H9 (cell line): Measurements from ENCODE around the gene ANTXR2. TPM values are rescaled to one million over a fixed set of nuclear protein-coding genes. Genes with fewer than 3 reads are reported as not detected.

Experiments
- DNase-seq: peaks from one replicate; pipeline ENCODE4 v3.0.0-alpha.2; 2017
- H2AFZ ChIP-seq: one replicate; pipeline ENCODE4 v1.6.1; 2013; ENCODE audit warnings: mild to moderate bottlenecking, low read length, control low read depth, moderate library complexity
- H2AK5ac ChIP-seq: 2 replicates; pipeline ENCODE4 v1.6.1; 2013; ENCODE audit warnings: low read length, control low read depth, mixed read lengths; ENCODE audit not compliant: insufficient read length
- H2BK120ac ChIP-seq: one replicate; pipeline ENCODE4 v1.6.1; 2013; ENCODE audit warnings: low read depth, mild to moderate bottlenecking, low read length, control low read depth, inconsistent platforms; ENCODE audit not compliant: poor library complexity, severe bottlenecking
- H2BK12ac ChIP-seq: 2 replicates; pipeline ENCODE4 v1.6.1; 2013; ENCODE audit warnings: low read length, control low read depth, mixed read lengths, low read depth; ENCODE audit not compliant: insufficient read length
- H2BK15ac ChIP-seq: 2 replicates; pipeline ENCODE4 v1.6.1; 2013; ENCODE audit warnings: low read depth, low read length, control low read depth
- H2BK20ac ChIP-seq: one replicate; pipeline ENCODE4 v1.6.1; 2013; ENCODE audit warnings: low read depth, mild to moderate bottlenecking, low read length, control low read depth, inconsistent platforms; ENCODE audit not compliant: poor library complexity, severe bottlenecking
- H2BK5ac ChIP-seq: 2 replicates; pipeline ENCODE4 v1.6.1; 2013; ENCODE audit warnings: low read length, control low read depth, mixed read lengths; ENCODE audit not compliant: insufficient read length
- H3K14ac ChIP-seq: 2 replicates; pipeline ENCODE4 v1.6.1; 2013; ENCODE audit warnings: low read length, control low read depth; ENCODE audit not compliant: insufficient read depth
- H3K18ac ChIP-seq: 2 replicates; pipeline ENCODE4 v1.6.1; 2013; ENCODE audit warnings: low read depth, mild to moderate bottlenecking, mixed read lengths, low read length, control low read depth; ENCODE audit not compliant: insufficient read length
- H3K23ac ChIP-seq: 2 replicates; pipeline ENCODE4 v1.6.1; 2013; ENCODE audit warnings: low read length, control low read depth, mixed read lengths, low read depth; ENCODE audit not compliant: insufficient read length
- H3K23me2 ChIP-seq: 2 replicates; pipeline ENCODE4 v1.6.1; 2013; ENCODE audit warnings: low read depth, mild to moderate bottlenecking, mixed read lengths, low read length, control low read depth; ENCODE audit not compliant: insufficient read length, poor library complexity, severe bottlenecking
- H3K27ac ChIP-seq: 2 replicates; pipeline ENCODE4 v1.5.1; 2013; ENCODE audit warnings: low read length, control low read depth, mixed read lengths, low read depth; ENCODE audit not compliant: insufficient read length
- H3K27me3 ChIP-seq: 2 replicates; pipeline ENCODE4 v1.6.1; 2013; ENCODE audit warnings: low read length, control low read depth, inconsistent platforms; ENCODE audit not compliant: insufficient read depth
- H3K4ac ChIP-seq: 2 replicates; pipeline ENCODE4 v1.6.1; 2013; ENCODE audit warnings: low read depth, mild to moderate bottlenecking, control low read depth, inconsistent platforms, low read length, moderate library complexity
- H3K4me1 ChIP-seq: 2 replicates; pipeline ENCODE4 v1.6.1; 2013; ENCODE audit warnings: low read length, control low read depth, inconsistent platforms; ENCODE audit not compliant: insufficient read depth
- H3K4me2 ChIP-seq: 2 replicates; pipeline ENCODE4 v1.6.1; 2013; ENCODE audit warnings: low read length, control low read depth, mixed read lengths; ENCODE audit not compliant: insufficient read length, insufficient read depth
- H3K56ac ChIP-seq: 2 replicates; pipeline ENCODE4 v1.6.1; 2013; ENCODE audit warnings: low read depth, mild to moderate bottlenecking, mixed read lengths, low read length, control low read depth; ENCODE audit not compliant: insufficient read length
- H3K79me1 ChIP-seq: 2 replicates; pipeline ENCODE4 v1.6.1; 2013; ENCODE audit warnings: low read depth, mild to moderate bottlenecking, moderate library complexity, low read length, control low read depth, inconsistent platforms; ENCODE audit not compliant: insufficient read depth, poor library complexity, severe bottlenecking
- H3K79me2 ChIP-seq: 2 replicates; pipeline ENCODE4 v1.6.1; 2013; ENCODE audit warnings: low read length, control low read depth, inconsistent platforms; ENCODE audit not compliant: insufficient read depth
- H3K9ac ChIP-seq: 2 replicates; pipeline ENCODE4 v1.6.1; 2013; ENCODE audit warnings: low read length, control low read depth, mixed read lengths; ENCODE audit not compliant: insufficient read length; ENCODE audit errors: extremely low read depth
- H3K9me3 ChIP-seq: one replicate; pipeline ENCODE4 v1.6.1; 2013; ENCODE audit warnings: low read depth, low read length, inconsistent platforms; ENCODE audit not compliant: control insufficient read depth
- H3T11ph ChIP-seq: one replicate; pipeline ENCODE4 v1.6.1; 2013; ENCODE audit warnings: mild to moderate bottlenecking, low read length, control low read depth, inconsistent platforms
- H4K20me1 ChIP-seq: one replicate; pipeline ENCODE4 v1.6.1; 2013; ENCODE audit not compliant: control insufficient read depth, insufficient read length, insufficient read depth
- H4K5ac ChIP-seq: 2 replicates; pipeline ENCODE4 v1.6.1; 2013; ENCODE audit warnings: low read depth, mild to moderate bottlenecking, mixed read lengths, low read length, control low read depth; ENCODE audit not compliant: insufficient read length
- H4K8ac ChIP-seq: replicated peaks from 2 replicates; pipeline ENCODE4 v1.6.1; 2013; ENCODE audit warnings: low read length, control low read depth, mixed read lengths, low read depth; ENCODE audit not compliant: insufficient read length
- H4K91ac ChIP-seq: 2 replicates; pipeline ENCODE4 v1.6.1; 2013; ENCODE audit warnings: low read depth, mild to moderate bottlenecking, moderate library complexity, mixed read lengths, low read length, control low read depth; ENCODE audit not compliant: insufficient read length
- H3K27ac Mint-ChIP-seq, 3 experiments: 2 replicates in 2 of 3; 3 replicates in 1 of 3; pipeline ENCODE4 v1.8.0; 2020 to 2021; ENCODE audit warnings: mixed read lengths in 3 of 3, mild to moderate bottlenecking in 1 of 3, moderate library complexity in 1 of 3
- H3K27me3 Mint-ChIP-seq: 2 replicates; pipeline ENCODE4 v1.8.0; 2021; ENCODE audit warnings: low read depth, mild to moderate bottlenecking, moderate library complexity, mixed read lengths
- H3K36me3 Mint-ChIP-seq, 3 experiments: 2 replicates in 2 of 3; 3 replicates in 1 of 3; pipeline ENCODE4 v1.8.0; 2020 to 2021; ENCODE audit warnings: low read depth in 3 of 3, mixed read lengths in 3 of 3; ENCODE audit not compliant: insufficient read depth in 1 of 3
- H3K4me1 Mint-ChIP-seq, 2 experiments: 2 replicates each; pipeline ENCODE4 v1.8.0; 2020; ENCODE audit warnings: mixed read lengths in 2 of 2
- H3K4me3 Mint-ChIP-seq, 2 experiments: 2 replicates in 1 of 2; 3 replicates in 1 of 2; pipeline ENCODE4 v1.8.0; 2020 to 2021; ENCODE audit warnings: mild to moderate bottlenecking in 2 of 2, mixed read lengths in 2 of 2, moderate library complexity in 1 of 2
- H3K9me3 Mint-ChIP-seq, 2 experiments: 2 replicates in 1 of 2; 3 replicates in 1 of 2; pipeline ENCODE4 v1.8.0; 2020; ENCODE audit warnings: mild to moderate bottlenecking in 2 of 2, mixed read lengths in 2 of 2, moderate library complexity in 1 of 2
- CTCF ChIP-seq: fragments of 200-600 bp; sonication (generic); conservative IDR thresholded peaks from 3 replicates; pipeline ENCODE4 v1.8.0; 2021; ENCODE audit warnings: antibody characterized with exemption, mild to moderate bottlenecking
- WGBS: extraction: QIAGEN DNeasy Blood & Tissue Kit; methylation state at CpG from one replicate; pipeline ENCODE4 v1.1.7; 2013; ENCODE audit warnings: missing lambda C conversion rate, low lambda C conversion rate, mixed read lengths; ENCODE audit not compliant: insufficient read length; ENCODE audit errors: extremely low coverage; 5-methylcytosine and 5-hydroxymethylcytosine counted together
- total RNA-seq: library from RNA; stranded (reverse); gene quantifications from 2 replicates; pipeline ENCODE4 v1.2.1, GENCODE V29; 2021

The ANTXR2 gene
- total RNA-seq, 1 experiment from 2014 or later: 4.7 TPM

DNA sequence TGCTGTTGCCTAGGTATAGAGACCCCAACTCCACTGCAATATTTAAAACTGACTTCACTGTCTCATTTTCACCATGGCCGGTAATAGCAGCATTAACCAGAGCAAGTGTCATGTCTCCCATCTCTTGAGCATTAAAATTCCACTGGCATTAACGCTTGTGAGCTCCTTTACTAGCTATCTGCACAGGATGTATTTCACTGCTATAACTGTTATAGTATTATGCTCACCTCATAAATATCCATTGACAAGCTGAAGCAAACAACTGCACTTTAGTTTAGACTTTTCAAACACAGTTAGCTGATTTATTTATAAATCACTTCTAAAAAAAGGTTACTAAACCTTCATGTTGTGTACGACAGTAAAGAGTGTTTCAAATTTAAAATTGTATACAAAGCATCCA lies 157.8 kb downstream of the ANTXR2 start:
- Histone ChIP-seq H2BK12ac (no peak overlapping the region), H3K18ac (no peak overlapping the region), H3K56ac (no peak overlapping the region), H3K9ac (no peak overlapping the region), H3K23me2 (no peaks in the 10 kb centered on the region), H2BK5ac (no peak overlapping the region), H3T11ph (no peak overlapping the region), H4K5ac (no peak overlapping the region), H2BK120ac (no peak overlapping the region), H3K4me1 (no peaks in the 10 kb centered on the region), H4K8ac (no peak overlapping the region), H3K79me2 (no peaks in the 10 kb centered on the region), H3K4me2 (no peak overlapping the region), H2AFZ (no peak overlapping the region), H4K91ac (no peak overlapping the region), H2AK5ac (no peak overlapping the region), H3K14ac (no peak overlapping the region), H3K27ac (no peak overlapping the region), H4K20me1 (no peaks in the 10 kb centered on the region), H3K27me3 (no peaks in the 10 kb centered on the region), H2BK15ac (no peak overlapping the region), H3K79me1 (no peaks in the 10 kb centered on the region), H3K23ac (no peak overlapping the region), H3K4ac (no peak overlapping the region), H3K9me3 (no peaks in the 10 kb centered on the region), H2BK20ac (no peak overlapping the region)
- WGBS: no CpG with 5 or more reads among the region's 3 CpGs
- Mint-ChIP-seq H3K36me3 (no peaks in the 10 kb centered on the region), H3K4me3 (no peak overlapping the region), H3K9me3 (peaks cover 0 to 4% of the 10 kb centered on the region in 2 experiments; a peak in 1 of 5 replicates), H3K27ac (no peak overlapping the region), H3K27me3 (no peaks in the 10 kb centered on the region), H3K4me1 (peaks cover 2 to 3% of the 10 kb centered on the region in 2 experiments; a peak in 3 of 4 replicates)
- DNase-seq: no peak
- TF ChIP-seq CTCF: no peak
